Mucosa of gallbladder (tissue), 1 donor: ENCODE data around the gene HBS1L. TPM values are rescaled to one million over a fixed set of nuclear protein-coding genes. Genes with fewer than 3 reads are reported as not detected.

Source experiments
- DNase-seq: peaks from one replicate; pipeline ENCODE4 v3.0.0-alpha.2; 2020; ENCODE audit warnings: low spot score
- total RNA-seq: library from RNA; stranded (reverse); gene quantifications from one replicate; pipeline ENCODE4 v1.2.1, GENCODE V29; 2021
- donor health status: DM: no; HTN: no; CAD: no.

The HBS1L gene
- total RNA-seq = 46.8 TPM

DNA sequence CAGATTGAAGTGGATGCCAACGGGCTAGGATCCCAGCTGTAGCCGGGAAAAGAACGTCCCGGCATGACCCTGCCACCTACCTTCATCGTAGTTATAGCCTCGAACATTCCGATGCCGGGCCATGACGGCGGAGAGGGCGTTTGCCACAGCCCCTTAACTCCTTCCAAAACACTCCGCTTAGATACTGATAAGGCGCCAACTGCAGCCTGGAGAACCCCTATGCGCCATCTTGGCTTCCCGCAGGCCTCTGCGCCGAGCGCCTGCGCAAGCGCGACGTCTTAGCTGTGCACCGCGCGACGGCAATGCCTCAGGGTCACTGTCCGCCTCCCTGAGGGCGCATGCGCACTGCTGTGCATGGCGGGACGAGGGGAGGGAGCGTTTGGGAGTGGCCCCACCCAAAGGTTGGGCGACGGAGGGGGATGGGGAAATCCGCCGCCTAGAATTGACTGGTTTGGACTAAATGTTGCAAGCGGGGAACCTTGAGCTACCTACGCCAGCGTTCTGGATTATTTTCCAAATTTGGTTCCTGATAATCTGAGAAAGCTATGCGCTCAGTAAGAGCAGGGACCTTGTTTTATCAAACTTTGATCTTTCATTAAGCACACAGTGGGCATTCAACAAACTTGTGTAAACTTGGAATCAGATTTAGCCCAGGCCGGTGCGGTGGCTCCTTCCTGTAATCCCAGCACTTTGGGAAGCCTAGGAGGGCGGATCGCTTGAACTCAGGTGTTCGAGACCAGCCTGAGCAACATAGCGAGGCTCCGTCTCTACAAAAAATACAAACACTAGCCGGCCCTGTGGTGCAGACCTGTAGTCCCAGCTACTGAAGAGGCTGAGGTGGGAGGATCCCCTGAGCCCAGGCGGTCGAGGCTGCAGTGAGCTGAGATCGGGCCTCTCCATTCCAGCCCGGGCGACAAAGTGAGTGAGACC, at the start of gene HBS1L:
Gene HBS1L, minus strand, starts transcription at position 254 of the 930 bp plus-strand sequence. Its CDS starts 131 bp downstream, at position 123.
- peak; percentile 98 for DNase-seq

DNA sequence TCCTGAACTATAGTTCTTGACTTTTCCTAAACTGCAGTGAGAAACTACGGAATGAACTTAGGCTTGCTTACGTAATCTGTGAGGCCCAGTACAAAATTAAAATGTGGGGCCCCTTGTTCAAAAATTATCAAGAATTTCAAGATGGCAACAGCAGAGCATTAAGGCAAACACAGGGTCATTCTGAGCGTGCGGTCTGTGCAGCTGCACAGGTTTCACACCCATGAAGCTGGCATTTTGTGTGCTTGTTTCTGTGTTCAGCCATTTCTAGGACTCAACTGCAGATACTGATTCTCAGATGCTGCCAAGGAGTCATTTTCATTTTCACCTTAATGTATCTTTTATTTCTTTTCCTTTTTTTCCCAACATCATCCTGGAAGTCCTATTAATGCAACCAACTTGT, 49.6 kb upstream of the HBS1L start:
- DNase-seq = no peak

DNA sequence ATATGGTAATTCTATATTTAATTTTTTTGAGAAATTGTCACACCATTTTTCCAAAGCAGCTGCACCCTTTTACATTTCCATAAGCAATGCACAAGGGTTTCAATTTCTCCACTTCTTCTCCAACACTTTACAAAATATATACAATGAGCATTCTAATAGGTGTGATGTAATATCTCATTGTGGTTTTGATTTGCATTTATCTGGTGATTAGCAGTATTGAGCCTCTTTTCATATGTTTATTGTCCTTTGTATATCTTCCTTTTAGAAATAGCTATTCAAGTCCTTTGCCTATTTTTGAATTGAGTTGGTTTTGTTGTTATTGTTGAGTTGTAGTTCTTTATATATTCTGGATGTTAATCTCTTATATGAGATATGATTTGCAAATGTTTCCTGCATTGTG, 47.6 kb upstream of the HBS1L start:
- no peak for DNase-seq

GRCh38 chr6:135097172-135097571, 42.5 kb upstream of the HBS1L start:
- DNase-seq = no peak

- DNase-seq = no peak
Measured at GRCh38 chr6:135096403-135097130, 41.9 kb upstream of the HBS1L start.

GRCh38 chr6:135095716-135096115, 41.1 kb upstream of the HBS1L start:
- no peak for DNase-seq

DNA sequence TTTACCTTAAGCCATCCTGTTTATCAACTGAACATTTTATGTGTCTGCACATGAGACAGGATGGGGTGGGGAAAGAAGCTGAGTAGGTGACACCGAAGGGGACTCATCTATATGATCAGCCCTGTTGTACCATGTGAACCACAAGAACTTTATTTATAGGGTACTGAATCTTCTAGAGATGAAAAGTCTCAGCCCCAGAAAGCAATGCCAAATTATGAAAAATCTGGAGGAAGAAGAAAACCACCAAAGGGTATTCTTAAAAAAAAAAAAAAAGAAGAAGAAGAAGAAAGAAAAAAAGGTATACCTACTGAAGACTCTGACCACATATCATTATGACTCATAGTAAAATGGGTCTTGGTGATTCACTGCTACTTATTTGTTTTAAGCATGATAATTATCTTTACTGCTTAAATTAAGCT, 39.8 kb upstream of the HBS1L start:
- no peak for DNase-seq

- DNase-seq = no peak
Measured at GRCh38 chr6:135093578-135093977, 39.0 kb upstream of the HBS1L start.

- DNase-seq = no peak
Measured at GRCh38 chr6:135092724-135093123, 38.1 kb upstream of the HBS1L start.

DNA sequence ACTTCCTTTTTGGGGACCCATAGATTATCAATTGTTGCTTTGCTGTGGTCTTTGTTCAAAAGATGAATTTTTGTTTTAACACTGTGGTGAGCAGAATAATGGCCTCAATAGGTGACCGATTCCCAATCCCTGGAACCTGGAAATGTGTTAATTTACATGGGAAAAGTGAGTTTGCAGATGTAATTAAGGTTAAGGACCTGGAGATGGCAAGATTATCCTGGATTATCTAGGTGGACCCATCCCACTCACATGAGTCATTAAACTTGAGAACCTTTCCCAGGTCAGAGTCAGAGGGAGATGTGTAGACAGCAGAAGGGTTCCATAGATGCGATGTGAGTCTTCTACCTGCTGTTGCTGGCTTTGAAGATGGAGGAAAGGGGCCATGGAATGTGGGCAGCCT, 36.2 kb upstream of the HBS1L start:
- no peak for DNase-seq

DNA sequence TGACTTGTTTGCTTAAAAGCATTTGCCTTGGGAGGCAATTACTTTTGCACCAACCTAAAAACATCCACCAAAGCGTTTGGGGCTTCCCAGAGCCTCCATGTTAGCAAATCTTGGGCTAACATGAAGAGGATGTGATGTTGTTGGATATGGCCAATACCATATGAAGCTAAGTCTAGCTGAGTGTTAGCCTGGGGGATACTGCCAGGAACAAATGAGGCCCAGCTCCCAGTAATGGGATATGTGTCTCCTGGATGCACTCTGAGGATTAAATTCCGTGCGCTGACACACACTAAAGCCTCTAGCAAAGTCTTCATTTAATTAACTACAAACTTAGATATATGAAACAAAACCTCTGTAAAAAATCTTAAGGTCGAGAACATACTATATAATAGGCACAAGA, 35.3 kb upstream of the HBS1L start:
- no peak for DNase-seq

DNA sequence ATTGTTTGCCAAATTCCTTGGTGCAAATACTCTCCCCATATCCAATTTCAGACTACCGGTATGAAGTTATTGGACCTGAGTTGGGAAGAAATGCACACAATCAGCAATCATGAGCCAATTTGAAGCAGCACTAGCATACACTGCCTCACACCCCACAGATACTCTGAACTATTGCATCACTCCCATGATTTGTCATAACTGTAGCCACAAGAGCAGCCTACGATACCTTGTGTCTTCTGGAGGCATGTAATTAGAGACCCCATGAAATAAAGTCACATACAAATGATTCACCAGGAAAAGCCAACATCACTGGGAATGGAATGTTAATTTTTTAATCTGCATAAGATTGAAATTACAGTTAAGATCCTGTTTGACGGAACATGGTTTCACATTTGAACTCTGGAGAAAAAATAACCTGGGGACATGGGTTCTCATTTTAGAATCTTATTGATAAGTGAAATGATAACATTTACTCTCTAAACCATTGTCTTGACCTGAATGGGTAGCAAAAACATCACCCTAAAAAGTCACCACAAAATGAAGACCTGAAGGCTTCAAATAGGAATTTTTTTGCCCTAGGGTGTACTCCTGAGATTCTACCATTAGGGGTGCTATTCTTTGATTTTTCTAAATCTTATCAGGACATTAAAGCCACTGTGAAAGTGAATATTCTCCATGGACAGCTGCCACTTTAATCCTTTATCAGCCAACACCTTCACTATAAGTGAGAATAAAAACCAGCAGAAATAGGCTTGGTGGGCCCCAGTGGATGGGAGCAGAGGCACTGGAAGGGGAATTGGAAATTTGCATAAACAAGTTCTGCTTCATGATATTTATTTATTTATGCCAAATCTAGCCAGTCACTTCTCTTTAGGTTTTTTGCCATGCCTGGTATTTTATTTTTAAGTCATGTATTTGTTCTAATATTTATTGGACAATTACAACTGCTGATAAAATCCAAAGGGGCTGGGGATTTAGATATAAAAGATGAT, 34.5 kb upstream of the HBS1L start:
- DNase-seq = no peak

DNA sequence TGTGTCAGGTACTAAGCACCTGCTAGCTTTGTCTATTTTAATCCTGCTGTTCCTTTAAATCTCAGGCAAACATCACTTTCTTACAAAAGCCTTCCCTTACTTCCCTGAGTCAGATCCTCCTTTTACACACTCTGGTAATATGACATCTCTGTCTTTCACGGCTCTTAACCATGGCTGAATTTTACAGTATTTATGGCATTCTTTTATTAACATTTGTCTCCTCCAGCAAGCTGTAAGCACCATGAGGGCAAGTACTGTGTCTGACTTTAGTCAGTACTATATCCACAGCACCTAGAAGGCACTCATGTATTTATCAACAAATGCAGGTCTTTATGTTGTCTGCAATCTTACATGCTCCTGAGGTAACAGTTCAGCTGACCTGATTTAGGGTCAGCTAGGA, 33.7 kb upstream of the HBS1L start:
- no peak for DNase-seq

DNA sequence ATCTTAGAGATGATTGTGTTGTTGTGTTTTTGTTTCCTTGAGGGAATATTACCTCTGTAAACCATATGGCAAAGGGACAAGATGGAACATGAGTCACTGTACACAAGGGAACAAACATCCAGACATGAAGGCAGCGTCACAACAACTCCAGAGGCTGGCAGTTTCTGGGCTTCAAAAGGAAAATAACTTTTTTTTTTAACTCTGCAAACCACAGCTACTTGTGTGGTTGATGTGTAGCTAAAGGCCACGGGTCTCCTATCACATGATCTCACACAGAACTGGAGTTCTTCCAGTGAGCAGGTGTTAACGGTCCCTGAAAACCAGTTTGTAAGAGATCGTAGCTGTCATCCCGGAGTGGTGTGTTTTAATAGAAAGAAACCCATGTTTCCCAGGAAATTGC, 33.2 kb upstream of the HBS1L start:
- DNase-seq = no peak

DNA sequence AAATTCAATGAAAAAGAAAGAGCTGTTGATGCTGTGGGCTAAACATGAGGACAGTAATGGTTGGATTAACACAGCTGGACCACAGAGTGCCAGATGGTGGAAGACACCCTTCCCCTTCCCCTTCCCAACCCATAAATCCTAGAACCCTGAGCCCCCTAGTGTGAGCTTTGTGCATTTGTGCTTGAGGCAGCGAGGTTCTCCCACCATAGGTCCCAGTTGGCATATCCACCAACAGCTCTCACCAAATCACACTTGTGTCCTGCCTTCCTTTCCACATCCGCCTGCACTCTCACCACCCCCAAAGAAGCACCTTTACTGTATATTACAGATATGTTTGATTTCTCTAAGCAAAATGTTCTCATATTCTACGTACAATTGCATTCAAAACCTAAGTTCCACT, 32.8 kb upstream of the HBS1L start:
- no peak for DNase-seq

GRCh38 chr6:135086414-135086764, 31.8 kb upstream of the HBS1L start:
- DNase-seq = no peak

GRCh38 chr6:135085700-135086413, 31.2 kb upstream of the HBS1L start:
- DNase-seq = no peak

GRCh38 chr6:135084916-135085269, 30.3 kb upstream of the HBS1L start:
- DNase-seq = no peak

DNA sequence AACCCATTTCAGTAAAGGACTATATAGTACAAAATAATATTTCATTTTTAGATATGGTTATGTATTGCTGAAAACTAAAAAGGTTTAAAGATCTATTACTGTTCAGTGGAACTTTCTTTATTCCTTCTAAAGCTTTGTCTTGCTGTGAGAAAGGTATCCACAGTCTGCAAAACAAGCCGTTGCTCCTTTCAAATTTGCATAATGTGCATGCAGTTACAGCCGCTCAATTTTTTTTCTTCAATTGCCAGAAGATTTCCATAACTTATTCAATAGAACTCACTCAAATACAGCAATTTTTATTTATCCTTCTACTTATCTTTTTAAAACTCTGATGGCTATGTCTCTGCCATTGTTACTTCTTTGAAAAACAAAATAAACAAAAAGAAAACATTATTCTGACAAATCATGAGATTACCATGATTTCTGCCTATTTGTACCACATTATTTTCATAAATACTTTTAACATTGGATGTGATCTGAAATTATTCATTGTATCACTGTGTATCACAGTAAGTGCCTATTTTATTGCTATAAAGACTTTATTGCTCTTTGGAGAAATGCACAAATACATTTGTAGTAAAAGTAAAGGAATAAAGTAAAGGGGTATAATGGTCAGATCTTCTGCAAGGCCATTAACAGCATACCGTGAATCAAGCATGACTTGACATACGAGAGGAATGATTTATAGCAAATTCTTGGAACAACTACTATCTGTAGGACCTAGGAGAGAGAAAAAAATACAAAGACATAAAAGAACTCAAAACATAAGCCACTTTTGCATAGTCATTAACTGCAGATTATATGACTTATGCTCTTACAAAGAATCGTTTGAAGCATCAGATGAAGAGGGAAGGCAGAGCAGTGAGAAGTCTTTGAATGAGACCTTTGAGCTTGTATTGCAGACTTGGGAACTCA, 29.6 kb upstream of the HBS1L start:
- no peak for DNase-seq

DNA sequence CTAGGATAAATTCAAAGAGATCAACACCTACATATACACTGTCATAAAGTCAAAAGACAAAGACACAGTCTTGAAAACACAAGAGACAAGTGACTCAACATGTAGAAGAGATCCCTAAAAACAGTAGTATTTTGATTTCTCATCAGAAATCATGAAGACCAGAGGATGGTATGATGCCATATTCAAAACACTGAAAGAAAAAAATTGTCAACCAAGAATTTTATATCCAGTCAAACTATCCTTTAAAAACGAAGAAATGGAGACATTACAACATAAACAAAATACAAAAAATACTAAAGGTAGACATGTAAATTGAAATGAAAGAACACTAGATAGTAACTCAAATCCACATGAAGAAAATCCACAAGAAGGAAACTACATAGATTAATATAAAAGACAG, 27.3 kb upstream of the HBS1L start:
- no peak for DNase-seq
